HUES48 (cell line): ENCODE measurements around the gene ADAR.
A peak's percentile ranks its signal among the peaks of the same experiment; 100 is the strongest.

Experiments
- H3K27ac ChIP-seq: one replicate; pipeline ENCODE4 v1.7.0; 2013; ENCODE audit warnings: low read depth, low read length, inconsistent platforms
- H3K27me3 ChIP-seq: 2 replicates; pipeline ENCODE4 v1.6.1; 2013; ENCODE audit warnings: mild to moderate bottlenecking, low read length; ENCODE audit not compliant: control insufficient read depth, insufficient read depth
- H3K36me3 ChIP-seq: 2 replicates; pipeline ENCODE4 v1.6.1; 2013; ENCODE audit warnings: low read length; ENCODE audit not compliant: control insufficient read depth, insufficient read depth
- H3K4me1 ChIP-seq: 2 replicates; pipeline ENCODE4 v1.6.1; 2013; ENCODE audit warnings: mild to moderate bottlenecking, low read length; ENCODE audit not compliant: control insufficient read depth, insufficient read depth
- H3K4me3 ChIP-seq: 2 replicates; pipeline ENCODE4 v1.5.1; 2013; ENCODE audit warnings: mild to moderate bottlenecking, low read depth, low read length
- H3K9ac ChIP-seq: 2 replicates; pipeline ENCODE4 v1.6.1; 2013; ENCODE audit warnings: mild to moderate bottlenecking, low read depth, low read length, moderate library complexity
- H3K9me3 ChIP-seq: 2 replicates; pipeline ENCODE4 v1.6.1; 2013; ENCODE audit warnings: low read length; ENCODE audit not compliant: control insufficient read depth, insufficient read depth

Gene ADAR

DNA sequence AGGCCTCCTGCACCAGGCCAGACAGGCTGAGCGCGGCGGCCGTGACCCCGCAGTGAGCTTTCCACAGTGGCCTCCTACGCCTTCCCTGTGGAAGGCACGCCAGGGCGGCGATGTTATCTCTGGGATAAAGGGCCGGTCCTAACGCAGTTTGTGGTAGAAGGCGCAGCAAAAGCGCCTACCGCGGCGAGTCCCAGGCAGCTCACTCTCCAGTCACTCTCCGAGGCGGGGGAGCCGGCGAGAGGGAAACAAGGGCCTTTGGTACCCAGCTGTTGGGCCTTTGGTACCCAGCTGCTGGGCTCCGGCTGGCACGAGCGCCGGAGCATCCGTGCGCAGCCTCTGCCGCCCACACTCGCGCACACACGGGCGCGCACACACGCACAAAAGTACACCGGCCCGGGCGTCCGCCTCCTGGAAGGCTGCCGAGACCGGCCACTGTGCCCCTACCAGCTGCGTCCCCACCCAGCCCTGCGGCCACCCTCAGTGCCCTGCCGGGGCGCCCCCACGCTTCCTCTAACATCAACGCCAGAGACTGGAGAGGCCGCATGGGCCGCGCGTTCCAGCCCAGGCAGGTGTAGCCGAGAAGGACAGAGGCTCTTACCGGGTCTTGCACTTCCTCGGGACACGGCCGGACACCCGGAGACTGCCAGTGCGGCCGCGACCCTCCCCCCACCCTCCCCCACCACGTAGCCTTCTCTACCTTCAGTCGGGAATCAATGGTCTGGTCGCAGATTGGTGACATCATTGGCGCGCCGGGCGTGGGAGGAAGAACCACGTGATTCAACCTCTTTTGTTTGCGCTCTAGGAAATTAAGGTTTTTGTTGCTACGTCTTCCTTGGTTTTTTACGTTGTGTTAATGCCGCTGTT lies 19.5 kb upstream of the ADAR start:
- peak overlapping the region; percentile 84 for H3K9ac ChIP-seq
- no peaks in the 10 kb centered on the region for H3K27me3 ChIP-seq
- peak overlapping the region; percentile 92 for H3K27ac ChIP-seq
- H3K36me3 ChIP-seq: no peaks in the 10 kb centered on the region; the same call in 1 of the 2 replicates
- peaks cover 6% of the 10 kb centered on the region; the same call in 1 of the 2 replicates for H3K4me1 ChIP-seq
- H3K9me3 ChIP-seq: peaks cover 5% of the 10 kb centered on the region; the same call in 1 of the 2 replicates
- H3K4me3 ChIP-seq: peak overlapping the region; percentile 95

DNA sequence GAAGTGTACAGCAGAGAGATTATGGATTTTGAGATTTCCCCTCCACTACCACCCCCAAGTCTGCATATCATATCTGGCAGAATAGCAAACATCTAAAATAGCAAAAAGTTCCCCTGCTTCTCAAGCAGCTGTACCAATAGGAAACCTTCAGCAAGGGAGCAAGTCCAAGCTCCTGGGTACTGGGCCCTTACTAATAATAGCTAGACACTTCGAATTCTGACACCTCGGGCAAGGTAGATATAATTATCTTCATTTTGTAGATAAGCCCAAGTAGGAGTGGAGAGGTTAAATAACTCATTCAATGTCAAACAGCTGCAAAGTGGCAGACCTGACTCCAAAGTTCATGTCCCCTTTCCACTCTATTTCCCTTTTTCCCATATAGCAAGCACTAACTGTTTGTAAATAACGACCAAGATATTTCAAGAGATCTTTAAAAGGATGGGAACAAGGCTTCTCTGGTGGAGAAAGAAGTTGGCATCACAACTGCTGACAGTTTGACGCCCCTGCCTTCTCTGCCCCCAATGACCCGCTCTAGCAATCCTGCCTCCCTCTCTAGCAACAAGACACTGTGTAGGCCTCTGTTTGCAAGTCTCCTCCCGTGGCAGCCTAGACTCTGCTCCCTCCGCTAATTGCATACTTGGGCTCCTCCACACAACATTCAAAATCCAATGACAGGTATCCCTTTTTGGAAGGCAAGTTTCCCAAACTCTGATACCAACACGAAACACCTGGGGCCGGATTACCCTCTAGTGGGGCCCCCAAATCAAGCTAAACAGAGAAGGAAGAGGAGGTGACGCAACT lies 18.7 kb upstream of the ADAR start:
- H3K27ac ChIP-seq: peak overlapping the region; percentile 92
- peaks cover 6% of the 10 kb centered on the region; the same call in 1 of the 2 replicates for H3K4me1 ChIP-seq
- H3K36me3 ChIP-seq: no peaks in the 10 kb centered on the region; the same call in none of the 2 replicates
- peaks cover 5% of the 10 kb centered on the region; the same call in 1 of the 2 replicates for H3K9me3 ChIP-seq
- peak overlapping the region; percentile 84 for H3K9ac ChIP-seq
- H3K4me3 ChIP-seq: peak overlapping the region; percentile 95
- H3K27me3 ChIP-seq: no peaks in the 10 kb centered on the region

DNA sequence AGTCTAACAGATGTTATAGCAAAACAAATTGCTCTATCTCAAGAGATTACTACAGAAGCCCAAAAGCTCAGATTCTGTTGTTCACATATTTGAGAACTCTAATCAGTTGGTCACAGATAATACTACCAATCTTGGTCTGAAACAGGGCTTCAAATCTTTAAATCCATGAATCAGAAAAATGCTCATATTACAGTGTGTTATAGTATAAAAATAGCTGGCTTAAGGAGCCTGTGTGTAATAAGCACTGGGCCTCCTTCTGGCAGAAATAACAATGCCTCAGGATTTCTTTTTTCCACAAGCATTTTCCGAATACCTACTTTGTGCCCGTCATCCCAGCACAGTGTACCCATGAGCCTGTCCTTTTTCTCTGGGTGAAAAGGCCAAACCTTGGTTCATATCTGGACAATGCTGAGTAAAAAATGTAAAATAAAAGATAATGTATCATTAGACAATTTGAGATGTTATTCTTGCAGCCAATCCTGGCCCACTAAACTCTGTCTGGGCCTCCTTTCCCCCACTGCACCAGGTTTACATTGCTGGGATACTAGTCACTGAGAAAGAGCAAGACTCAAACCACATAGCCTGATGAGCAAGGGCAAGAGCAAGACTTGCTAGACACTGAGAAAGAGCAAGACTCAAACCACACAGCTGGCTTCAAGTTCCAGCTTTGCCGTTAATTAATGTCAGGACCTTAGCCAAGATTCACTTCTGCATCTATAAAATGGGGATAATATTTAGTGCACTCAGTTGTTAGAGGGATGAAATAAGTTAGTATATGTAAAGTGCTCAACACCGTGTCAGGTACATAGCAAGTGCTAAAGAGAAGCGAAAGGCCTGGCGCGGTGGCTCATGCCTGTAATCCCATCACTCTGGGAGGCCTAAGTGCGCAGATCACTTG lies 17.0 kb upstream of the ADAR start:
- Histone ChIP-seq H3K4me3 (no peak overlapping the region), H3K27ac (no peak overlapping the region), H3K9ac (no peak overlapping the region)

DNA sequence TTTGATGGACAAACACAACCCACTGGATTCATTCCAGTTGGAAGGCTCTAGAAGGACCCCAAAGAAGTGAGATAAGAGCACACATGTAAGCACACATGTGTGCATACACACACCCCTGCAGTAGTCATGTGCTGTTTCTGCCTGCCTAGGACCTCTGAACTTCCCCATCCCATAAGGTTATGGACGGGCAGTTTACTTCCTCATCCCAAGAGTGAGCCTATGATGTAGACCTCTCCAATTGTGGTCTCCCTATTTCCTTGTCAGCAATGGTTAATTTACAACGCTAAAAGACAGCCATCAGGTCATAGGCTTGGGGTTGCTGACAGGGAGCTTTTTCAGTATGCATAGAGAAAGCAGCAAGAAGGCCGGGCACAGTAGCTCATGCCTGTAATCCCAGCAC lies 15.4 kb upstream of the ADAR start:
- Histone ChIP-seq H3K27me3 (no peaks in the 10 kb centered on the region), H3K36me3 (no peaks in the 10 kb centered on the region; the same call in none of the 2 replicates), H3K9ac (no peak overlapping the region), H3K4me3 (no peak overlapping the region), H3K27ac (no peak overlapping the region), H3K4me1 (peaks cover 6% of the 10 kb centered on the region; the same call in 1 of the 2 replicates), H3K9me3 (no peaks in the 10 kb centered on the region)

More for the DNA sequence above, 17.0 kb upstream of the ADAR start:
- Histone ChIP-seq H3K4me1 (peaks cover 6% of the 10 kb centered on the region; the same call in 1 of the 2 replicates), H3K27me3 (no peaks in the 10 kb centered on the region), H3K36me3 (no peaks in the 10 kb centered on the region; the same call in none of the 2 replicates), H3K9me3 (peaks cover 4% of the 10 kb centered on the region; the same call in 1 of the 2 replicates)

DNA sequence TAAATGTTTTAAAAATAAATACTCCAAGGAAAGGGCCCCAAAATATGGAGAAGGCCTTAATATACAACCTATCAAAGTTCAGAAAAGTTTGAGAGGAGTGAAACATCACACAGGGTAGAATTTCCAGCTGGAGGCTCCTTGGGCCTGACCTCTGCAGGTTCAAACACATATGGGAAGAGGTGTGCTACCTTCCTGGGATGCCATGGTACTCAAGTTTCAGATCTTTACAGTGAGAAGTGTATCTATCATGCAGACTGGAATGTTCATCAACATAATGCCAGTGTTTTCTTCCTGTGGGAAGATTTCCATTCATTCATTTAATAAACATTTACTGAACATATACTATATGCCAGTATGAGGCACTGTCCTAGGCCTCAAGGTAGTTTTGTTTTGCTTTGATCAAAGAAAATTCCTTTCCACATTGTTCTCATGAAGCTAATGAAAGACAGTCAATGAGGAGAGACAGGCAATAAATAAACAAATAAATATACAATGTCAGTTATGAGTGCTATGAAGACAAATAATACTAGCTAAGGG lies 14.6 kb upstream of the ADAR start:
- Histone ChIP-seq H3K4me1 (peaks cover 6% of the 10 kb centered on the region; the same call in 1 of the 2 replicates), H3K4me3 (no peak overlapping the region), H3K27me3 (no peaks in the 10 kb centered on the region), H3K27ac (no peak overlapping the region), H3K36me3 (no peaks in the 10 kb centered on the region; the same call in none of the 2 replicates), H3K9me3 (no peaks in the 10 kb centered on the region), H3K9ac (no peak overlapping the region)

DNA sequence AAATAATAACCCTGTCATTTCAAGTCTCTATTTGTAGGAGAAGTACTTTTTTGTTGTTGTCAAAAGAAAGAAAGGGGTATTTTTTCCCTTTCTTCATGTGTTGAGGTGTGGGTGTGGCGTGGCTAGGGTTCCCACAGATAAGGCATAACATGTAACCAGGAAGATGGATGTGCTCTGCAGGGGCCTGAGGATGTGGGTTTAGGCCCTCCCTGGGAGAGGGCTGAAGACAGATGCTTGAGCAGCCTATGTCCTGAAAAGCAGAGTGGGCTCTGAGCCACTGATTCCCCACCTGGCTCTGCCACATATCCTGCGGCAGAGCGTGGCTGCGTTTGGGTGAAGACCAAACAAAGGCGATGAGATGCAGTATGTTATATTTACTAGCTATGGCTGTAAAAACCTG lies 13.9 kb upstream of the ADAR start:
- Histone ChIP-seq H3K9ac (no peak overlapping the region), H3K4me1 (peaks cover 12% of the 10 kb centered on the region), H3K36me3 (no peaks in the 10 kb centered on the region; the same call in none of the 2 replicates), H3K9me3 (no peaks in the 10 kb centered on the region), H3K4me3 (no peak overlapping the region), H3K27ac (no peak overlapping the region), H3K27me3 (no peaks in the 10 kb centered on the region)

DNA sequence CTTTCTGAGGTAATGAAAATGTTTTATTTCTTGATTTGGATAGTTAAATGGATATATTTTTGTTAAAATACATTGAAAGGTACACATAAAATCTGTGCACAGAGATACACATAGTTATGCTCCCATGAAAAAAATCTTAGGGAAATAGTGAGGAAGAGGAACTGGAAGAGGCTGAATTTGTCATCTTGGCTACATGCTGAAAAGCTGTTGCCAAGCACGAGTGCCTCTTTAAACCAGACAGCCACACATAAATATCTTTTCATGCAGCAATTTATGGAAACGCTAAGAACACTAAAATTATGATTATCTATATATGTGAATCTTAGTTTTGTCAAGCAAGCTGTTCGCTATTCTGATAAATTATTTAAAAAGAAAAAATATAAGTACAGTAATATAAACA lies 12.8 kb upstream of the ADAR start:
- Histone ChIP-seq H3K27ac (no peak overlapping the region), H3K9me3 (no peaks in the 10 kb centered on the region), H3K36me3 (no peaks in the 10 kb centered on the region; the same call in none of the 2 replicates), H3K4me1 (peaks cover 18% of the 10 kb centered on the region), H3K27me3 (no peaks in the 10 kb centered on the region), H3K4me3 (no peak overlapping the region), H3K9ac (no peak overlapping the region)

DNA sequence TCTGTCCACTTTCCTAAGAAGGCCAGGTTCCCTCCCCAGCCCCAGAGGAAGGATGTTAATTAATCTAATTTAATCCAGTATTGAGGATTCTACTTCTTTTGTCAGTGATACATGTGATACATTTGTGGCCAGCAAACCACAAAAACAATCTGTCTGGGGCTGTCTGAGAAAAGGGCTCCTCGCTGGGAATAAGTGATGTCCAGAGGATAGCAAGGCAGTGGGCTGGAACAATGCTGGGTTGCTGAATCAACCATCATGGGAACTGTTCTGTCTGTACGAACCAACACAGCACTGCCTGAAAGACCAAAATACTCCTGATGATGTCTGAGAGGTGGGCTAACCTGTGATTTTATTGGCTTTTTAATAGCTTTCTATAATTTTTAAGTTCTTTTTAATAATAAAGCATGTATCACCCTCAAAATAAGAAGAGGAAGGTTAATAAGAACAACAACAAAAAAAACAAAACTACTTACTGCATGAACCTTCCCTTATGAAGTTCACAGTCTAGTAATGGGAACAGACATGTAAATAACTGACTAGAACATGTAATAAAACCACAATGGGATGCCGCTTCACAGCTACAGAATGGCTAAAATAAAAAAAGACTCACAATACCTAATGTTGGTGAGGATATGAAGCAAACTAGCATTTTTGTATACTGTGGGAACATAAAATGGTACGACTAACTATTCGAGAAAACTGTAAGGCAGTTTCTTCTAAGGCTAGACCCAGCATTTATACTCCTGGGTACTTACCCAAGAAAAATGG lies 11.4 kb upstream of the ADAR start:
- Histone ChIP-seq H3K27me3 (no peaks in the 10 kb centered on the region), H3K9ac (no peak overlapping the region)

DNA sequence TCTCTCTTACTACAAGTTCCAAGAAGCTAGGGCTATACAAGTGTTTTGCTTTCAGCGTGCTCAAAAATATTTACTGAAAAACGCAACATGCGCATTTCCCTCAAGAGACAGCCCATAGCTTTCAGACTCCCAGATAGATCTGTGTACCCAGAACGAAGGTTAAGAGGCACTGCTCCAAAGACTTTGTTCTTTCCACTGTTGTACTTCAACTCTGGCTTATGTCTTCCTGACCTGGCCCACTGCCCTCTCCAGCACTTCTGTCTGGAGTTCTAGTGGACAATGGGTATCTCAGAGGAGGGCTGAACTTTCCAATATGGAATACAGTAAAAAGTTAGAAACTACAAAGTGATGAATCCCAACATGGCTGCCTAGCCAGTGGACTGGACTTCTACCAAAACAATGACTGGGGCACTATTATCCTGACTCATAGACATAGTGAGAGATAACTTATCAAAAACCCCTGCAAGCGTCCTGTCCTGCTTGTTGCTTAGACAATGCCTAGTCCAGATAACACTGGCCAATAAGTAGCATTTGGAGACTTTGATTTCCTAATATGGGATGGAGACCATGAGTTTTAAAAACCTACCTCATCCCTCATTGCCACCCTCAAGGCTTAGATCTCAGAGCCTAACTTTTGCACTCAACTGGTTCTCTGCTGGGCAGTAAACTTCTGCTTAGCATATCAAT lies 8.8 kb upstream of the ADAR start:
- Histone ChIP-seq H3K27ac (peak overlapping the region; percentile 56), H3K36me3 (no peaks in the 10 kb centered on the region; the same call in 1 of the 2 replicates), H3K9ac (no peak overlapping the region), H3K27me3 (no peaks in the 10 kb centered on the region), H3K9me3 (no peaks in the 10 kb centered on the region), H3K4me1 (peaks cover 35% of the 10 kb centered on the region), H3K4me3 (no peak overlapping the region)

More for the DNA sequence above, 11.4 kb upstream of the ADAR start:
- Histone ChIP-seq H3K27ac (no peak overlapping the region), H3K36me3 (no peaks in the 10 kb centered on the region; the same call in none of the 2 replicates), H3K4me3 (no peak overlapping the region), H3K9me3 (no peaks in the 10 kb centered on the region), H3K4me1 (peaks cover 28% of the 10 kb centered on the region)
